H4 (cell line): ENCODE results near the gene LNPEP. TPM values are rescaled to one million over a fixed set of nuclear protein-coding genes. Genes with fewer than 3 reads are reported as not detected.
A peak's percentile ranks its signal among the peaks of the same experiment; 100 is the strongest.

Experiments used
- DNase-seq: peaks from one replicate; pipeline ENCODE4 v3.0.0-alpha.2; 2015; ENCODE audit warnings: low spot score
- total RNA-seq: library from RNA; depleted of rRNA; stranded (reverse); fragments of >200 nt; shearing (Covaris generic); gene quantifications from 2 replicates; pipeline ENCODE4 v1.2.3, GENCODE V29; 2014

LNPEP gene
- total RNA-seq, 1 experiment from 2014 or later: 50.8 TPM

DNA sequence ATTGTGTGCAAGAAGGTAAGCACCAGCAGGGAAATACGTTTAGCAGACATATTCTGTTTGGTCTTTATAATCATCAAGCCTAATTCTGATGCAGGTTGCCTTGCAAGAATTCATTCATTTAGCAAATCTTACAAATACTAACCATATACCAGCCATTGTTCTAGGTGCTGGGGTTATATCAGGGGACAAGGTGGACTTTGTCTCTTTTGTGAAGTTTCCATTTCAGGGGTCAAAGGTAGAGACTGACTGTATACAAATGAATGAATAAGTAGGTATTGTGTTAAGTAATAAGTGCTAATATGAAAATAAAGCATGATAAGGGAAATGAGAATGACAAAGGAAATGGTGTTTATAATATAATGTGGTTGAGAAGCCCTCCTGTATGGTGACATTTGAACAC lies 64.0 kb downstream of the LNPEP start:
- DNase-seq: no peak

DNA sequence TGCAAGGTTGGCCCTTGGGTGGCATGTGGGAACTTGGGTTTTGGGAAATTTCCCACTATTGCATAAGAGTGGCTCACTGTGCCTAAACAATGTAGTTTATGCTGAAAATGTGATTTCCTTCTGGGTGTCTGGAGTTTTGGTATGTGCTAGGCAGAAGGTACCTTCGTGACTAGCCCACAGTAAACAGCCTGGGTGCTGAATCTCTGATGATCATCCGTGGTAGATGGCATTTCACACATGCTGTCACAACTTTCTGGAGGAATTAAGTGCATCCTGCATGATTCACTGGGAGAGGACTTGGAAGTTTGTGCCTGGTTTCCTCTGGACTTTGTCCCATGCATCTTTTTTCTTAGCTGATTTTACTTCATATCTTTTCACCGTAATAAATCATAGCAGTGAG lies 64.5 kb downstream of the LNPEP start:
- DNase-seq: no peak

GRCh38 chr5:97002983-97003382 lies 67.1 kb downstream of the LNPEP start:
- no peak for DNase-seq

DNA sequence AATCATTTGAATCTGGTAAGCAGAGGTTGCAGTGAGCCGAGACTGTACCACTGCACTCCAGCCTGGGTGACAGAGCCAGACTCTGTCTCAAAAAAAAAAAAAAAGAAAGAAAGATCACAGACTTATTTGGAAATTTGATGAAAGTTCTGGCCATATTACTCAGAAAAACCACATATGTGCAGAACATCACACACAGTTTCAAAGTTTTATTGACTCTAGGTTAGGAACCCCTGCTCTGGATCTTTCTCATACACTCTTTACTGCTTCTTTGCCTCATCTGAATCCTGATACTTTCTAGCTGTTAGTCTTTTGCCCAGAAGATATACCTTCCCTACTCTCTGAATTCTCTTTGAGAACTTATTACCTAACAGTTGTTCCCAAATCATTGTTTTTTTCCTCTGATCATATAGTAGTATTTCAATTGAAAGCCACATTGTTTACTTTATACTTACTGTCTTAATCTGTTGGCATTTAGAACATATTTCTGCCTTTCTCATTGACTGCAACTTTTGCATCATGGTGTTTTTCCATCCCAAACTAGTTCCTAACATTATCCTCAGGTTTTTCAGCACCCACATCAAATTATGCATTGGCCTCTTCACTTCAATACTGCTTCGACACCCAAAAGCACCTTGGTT lies 68.7 kb downstream of the LNPEP start:
- DNase-seq: no peak

DNA sequence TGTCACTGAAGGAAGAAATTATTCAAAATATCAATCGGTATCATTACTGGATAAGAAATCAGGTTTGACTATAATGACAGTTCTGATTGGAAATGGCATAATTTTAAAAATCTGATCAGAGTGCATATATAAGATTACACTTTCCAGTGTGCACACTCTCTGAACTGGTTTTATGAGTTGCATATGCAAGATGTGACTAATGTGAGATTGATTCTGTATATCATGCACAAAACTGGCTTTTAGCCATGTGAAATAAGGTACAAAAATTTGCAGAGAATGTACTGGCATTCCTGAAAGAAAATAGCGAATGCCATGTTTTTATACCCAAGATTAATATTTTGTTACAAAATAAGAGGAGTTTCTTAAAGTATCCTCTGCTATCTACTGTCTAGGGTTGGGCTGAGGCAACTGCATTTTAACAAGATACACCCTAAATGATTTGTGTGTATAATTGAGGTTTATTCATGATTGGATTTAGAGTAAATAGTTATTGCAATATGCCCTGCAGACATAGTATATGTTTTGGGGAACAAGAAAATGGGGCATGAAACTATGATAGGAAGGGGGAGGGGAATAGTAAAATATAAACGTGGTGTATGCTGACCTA lies 70.7 kb downstream of the LNPEP start:
- no peak for DNase-seq

GRCh38 chr5:97009212-97009898 lies 73.5 kb downstream of the LNPEP start:
- no peak for DNase-seq

- no peak for DNase-seq
Measured at GRCh38 chr5:97009921-97010320, 74.0 kb downstream of the LNPEP start.

DNA sequence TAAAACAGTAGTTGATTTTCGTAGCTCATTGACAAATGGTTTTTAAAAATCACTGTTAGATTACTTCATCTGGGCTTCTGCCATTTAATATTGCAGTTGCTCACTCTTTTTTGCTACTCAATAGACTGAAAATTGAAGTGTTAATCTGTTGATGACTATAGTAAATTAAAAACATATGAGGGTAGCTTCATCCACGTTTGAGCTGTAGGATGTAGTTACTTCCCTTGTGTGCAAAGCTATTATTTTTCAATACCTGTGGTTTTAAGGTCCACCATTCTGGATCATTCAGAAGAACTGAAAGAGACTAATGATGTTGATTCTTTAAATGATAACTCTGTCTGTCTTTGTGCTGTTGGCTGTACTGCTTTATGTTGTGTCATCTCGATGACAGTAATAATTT lies 74.7 kb downstream of the LNPEP start:
- DNase-seq: no peak

GRCh38 chr5:97011567-97011966 lies 75.7 kb downstream of the LNPEP start:
- no peak for DNase-seq

GRCh38 chr5:97019435-97020117 lies 83.7 kb downstream of the LNPEP start:
- no peak for DNase-seq

DNA sequence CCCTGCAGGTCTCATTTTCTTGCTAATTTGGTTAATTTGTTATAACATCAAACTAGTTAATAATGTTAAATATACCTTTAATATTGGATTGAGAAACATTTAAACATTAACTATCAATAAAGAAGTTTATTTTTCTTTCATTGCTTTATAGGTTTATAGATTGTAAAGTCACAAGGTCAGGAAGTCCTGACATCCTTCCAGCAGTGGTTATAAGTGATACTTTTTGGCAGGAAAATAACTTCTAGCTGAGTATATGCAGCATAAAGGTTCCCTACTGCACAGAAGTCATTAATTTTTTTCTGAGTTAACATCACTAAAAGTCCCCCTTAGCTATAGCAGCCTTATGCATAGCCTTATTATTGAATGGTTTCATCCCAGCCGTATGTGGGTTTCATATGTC lies 85.5 kb downstream of the LNPEP start:
- DNase-seq: no peak

DNA sequence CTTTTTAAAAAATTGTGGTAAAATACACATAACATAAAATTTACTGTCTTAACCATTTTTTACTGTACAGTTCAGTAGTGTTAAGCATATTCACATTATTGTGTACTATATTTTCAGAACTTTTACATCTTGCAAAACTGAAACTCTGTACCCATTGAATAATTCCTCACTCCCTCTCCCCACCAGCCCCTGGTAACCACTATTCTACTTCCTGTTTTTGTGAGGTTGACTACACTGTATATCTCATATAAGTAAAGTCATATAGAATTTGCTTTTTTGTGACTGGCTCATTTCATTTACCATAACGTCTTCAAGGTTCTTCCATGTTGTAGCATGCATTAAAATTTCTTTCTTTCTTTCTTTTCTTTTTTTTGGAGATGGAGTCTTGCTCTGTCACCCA lies 87.0 kb downstream of the LNPEP start:
- DNase-seq: no peak

GRCh38 chr5:97026721-97027120 lies 90.8 kb downstream of the LNPEP start:
- no peak for DNase-seq

DNA sequence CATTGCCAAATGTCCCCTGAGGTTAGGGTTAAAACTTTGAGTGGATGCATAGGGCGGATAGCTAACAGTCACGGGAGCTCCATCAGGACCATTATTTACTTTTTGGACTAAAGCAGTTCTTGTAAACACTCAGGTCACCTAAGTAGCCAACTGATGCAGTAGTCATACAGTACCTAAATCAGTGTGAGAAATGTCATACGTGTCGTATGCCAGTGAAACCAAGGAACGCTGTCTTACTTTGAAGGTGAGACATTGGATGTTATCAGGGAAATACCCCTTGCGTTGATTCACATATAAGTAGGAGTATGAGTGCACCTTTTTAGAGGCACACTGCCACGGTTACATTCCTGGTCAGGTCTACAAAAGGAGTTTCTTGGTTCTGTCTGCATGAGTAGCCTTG lies 101.9 kb downstream of the LNPEP start:
- DNase-seq: no peak

- no peak for DNase-seq
Measured at GRCh38 chr5:97041239-97041638, 105.4 kb downstream of the LNPEP start.

GRCh38 chr5:97042996-97043395 lies 107.1 kb downstream of the LNPEP start:
- no peak for DNase-seq

DNA sequence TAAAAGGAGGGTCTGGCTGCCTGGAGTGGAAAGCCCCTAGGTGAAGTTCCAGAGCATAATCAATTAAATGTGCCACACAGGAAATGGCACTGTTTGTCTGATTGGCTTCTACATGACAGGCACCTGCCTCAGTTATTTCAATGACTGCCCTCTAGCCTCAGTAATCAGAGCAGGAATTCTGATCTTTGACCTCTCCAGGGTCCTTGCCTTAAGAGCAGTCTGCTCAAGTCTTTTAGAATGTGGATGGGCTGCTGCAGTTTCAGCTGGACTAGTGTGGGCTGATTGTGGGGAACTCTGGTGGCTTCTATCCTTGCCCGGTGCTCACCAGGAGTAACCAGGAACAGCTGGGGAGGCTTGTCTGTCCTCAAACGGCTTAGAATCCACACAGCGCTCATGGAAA lies 107.6 kb downstream of the LNPEP start:
- no peak for DNase-seq

- DNase-seq: peak; percentile 30
Measured at GRCh38 chr5:97044052-97044451, 108.2 kb downstream of the LNPEP start.

DNA sequence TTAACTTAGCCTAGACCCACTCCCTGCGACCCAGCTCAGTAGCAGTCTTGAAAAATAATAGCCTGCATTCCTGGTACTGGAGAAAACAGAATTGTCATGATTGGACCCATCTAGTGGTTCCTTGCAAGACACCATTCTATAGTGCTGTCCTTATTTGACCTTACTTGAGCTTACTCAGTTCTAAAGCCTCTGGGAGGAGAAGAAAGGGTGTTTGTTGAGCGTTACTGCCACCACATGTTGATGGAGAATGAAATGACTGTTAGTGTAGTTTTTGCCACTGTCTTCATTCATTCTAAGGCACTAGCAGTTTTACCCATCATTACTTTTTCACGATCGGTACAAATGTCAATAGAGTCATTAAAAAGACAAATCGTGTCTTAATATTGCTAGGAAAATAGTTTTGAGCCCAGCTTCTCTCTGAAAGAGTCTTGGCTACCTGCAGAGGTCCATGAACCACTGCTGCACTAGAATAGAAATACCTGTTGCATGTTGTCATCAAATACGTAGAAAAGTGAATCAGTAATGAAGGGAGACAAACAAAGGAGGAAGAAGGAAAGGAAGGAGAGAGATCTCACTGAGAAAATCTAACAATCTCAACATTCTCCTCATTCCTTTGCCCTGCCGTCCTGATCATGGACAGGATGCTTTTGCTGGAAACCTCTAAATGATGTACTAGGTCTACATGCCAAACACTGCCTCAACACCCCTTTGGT lies 110.5 kb downstream of the LNPEP start:
- DNase-seq: no peak

- DNase-seq: no peak
Measured at GRCh38 chr5:97047076-97047475, 111.2 kb downstream of the LNPEP start.

DNA sequence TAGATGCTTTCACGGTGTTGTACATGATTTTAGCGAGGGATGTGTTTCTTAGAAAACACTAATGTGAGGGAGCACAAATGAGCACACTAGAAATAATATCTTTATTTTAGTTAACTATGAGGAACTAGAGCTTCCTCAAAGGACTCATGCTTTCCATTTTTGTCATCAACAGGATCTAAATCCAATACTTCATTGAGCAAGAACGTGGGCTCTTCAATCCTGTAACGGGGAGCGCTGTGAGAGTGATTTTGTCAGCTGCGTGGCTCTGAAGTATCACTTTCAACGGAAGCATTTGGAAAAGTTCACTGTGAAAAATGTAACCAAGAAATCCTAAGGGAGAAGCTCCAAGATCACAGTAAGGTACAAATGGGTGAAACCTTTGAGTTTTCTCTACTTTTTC lies 113.3 kb downstream of the LNPEP start:
- DNase-seq: no peak

GRCh38 chr5:97056263-97056662 lies 120.4 kb downstream of the LNPEP start:
- DNase-seq: no peak
